ENCODE measurements around the gene BTN1A1.
A peak's percentile ranks its signal among the peaks of the same experiment; 100 is the strongest.

BTN1A1 gene

GRCh38 chr6:26532699-26533531 lies 32.8 kb downstream of the BTN1A1 start:
- Histone ChIP-seq H3K4me1 (ENCODE audit: insufficient read depth, low read length) (peaks cover 10% of the 10 kb centered on the region), H3K4me3 (ENCODE audit: low read length) (peak overlapping the region; percentile 89), H3K27ac (ENCODE audit: low read length) (peak overlapping the region; percentile 68), H3K27me3 (ENCODE audit: insufficient read depth, low read length) (no peaks in the 10 kb centered on the region), H3K9ac (ENCODE audit: low read depth, low read length) (peak overlapping the region; percentile 86), H3K36me3 (ENCODE audit: insufficient read depth, low read depth, low read length) (no peaks in the 10 kb centered on the region), H3K9me3 (ENCODE audit: insufficient read depth, low read depth, low read length) (no peaks in the 10 kb centered on the region)

- Histone ChIP-seq H3K27me3 (ENCODE audit: insufficient read depth, low read length) (no peaks in the 10 kb centered on the region), H3K27ac (ENCODE audit: low read length) (peak overlapping the region; percentile 68), H3K9me3 (ENCODE audit: insufficient read depth, low read depth, low read length) (no peaks in the 10 kb centered on the region), H3K4me3 (ENCODE audit: low read length) (peak overlapping the region; percentile 89), H3K9ac (ENCODE audit: low read depth, low read length) (peak overlapping the region; percentile 86; the same call in 1 of the 2 replicates), H3K4me1 (ENCODE audit: insufficient read depth, low read length) (peaks cover 4% of the 10 kb centered on the region; the same call in 1 of the 2 replicates), H3K36me3 (ENCODE audit: insufficient read depth, low read depth, low read length) (no peaks in the 10 kb centered on the region)
These were observed 33.4 kb downstream of the BTN1A1 start for GRCh38 chr6:26533532-26533931.

- H3K9ac ChIP-seq (ENCODE audit: low read depth, low read length), result no peak overlapping the region
These were observed 34.8 kb downstream of the BTN1A1 start for GRCh38 chr6:26534681-26535465.

GRCh38 chr6:26536571-26537159 lies 36.6 kb downstream of the BTN1A1 start:
- H3K4me3 ChIP-seq (ENCODE audit: low read length), result peak overlapping the region; percentile 95
- peak overlapping the region; percentile 90; the same call in 1 of the 2 replicates for H3K9ac ChIP-seq (ENCODE audit: low read depth, low read length)
- H3K27me3 ChIP-seq (ENCODE audit: insufficient read depth, low read length), result no peaks in the 10 kb centered on the region
- H3K4me1 ChIP-seq (ENCODE audit: insufficient read depth, low read length), result peaks cover 5% of the 10 kb centered on the region; the same call in 1 of the 2 replicates
- no peaks in the 10 kb centered on the region for H3K36me3 ChIP-seq (ENCODE audit: insufficient read depth, low read depth, low read length)
- H3K27ac ChIP-seq (ENCODE audit: low read length), result peak overlapping the region; percentile 30
- H3K9me3 ChIP-seq (ENCODE audit: insufficient read depth, low read depth, low read length), result no peaks in the 10 kb centered on the region

More at GRCh38 chr6:26534681-26535465, 34.8 kb downstream of the BTN1A1 start:
- Histone ChIP-seq H3K4me3 (ENCODE audit: low read length) (no peak overlapping the region), H3K27me3 (ENCODE audit: insufficient read depth, low read length) (no peaks in the 10 kb centered on the region), H3K9me3 (ENCODE audit: insufficient read depth, low read depth, low read length) (no peaks in the 10 kb centered on the region), H3K27ac (ENCODE audit: low read length) (no peak overlapping the region), H3K4me1 (ENCODE audit: insufficient read depth, low read length) (peaks cover 4% of the 10 kb centered on the region; the same call in 1 of the 2 replicates), H3K36me3 (ENCODE audit: insufficient read depth, low read depth, low read length) (no peaks in the 10 kb centered on the region)

GRCh38 chr6:26537160-26537845 lies 37.2 kb downstream of the BTN1A1 start:
- Histone ChIP-seq H3K9me3 (ENCODE audit: insufficient read depth, low read depth, low read length) (no peaks in the 10 kb centered on the region), H3K4me3 (ENCODE audit: low read length) (peak overlapping the region; percentile 95), H3K27ac (ENCODE audit: low read length) (peak overlapping the region; percentile 30), H3K36me3 (ENCODE audit: insufficient read depth, low read depth, low read length) (no peaks in the 10 kb centered on the region), H3K4me1 (ENCODE audit: insufficient read depth, low read length) (peaks cover 5% of the 10 kb centered on the region; the same call in 1 of the 2 replicates), H3K27me3 (ENCODE audit: insufficient read depth, low read length) (no peaks in the 10 kb centered on the region), H3K9ac (ENCODE audit: low read depth, low read length) (peak overlapping the region; percentile 90; the same call in 1 of the 2 replicates)

GRCh38 chr6:26537846-26538571 lies 37.9 kb downstream of the BTN1A1 start, which contains the start of gene HMGN4:
TSS of gene HMGN4 (plus strand) at chr6:26538366. CDS start at chr6:26545207, 6,841 bp downstream.
- H3K4me3 ChIP-seq (ENCODE audit: low read length), result peak within 1 kb of the TSS; percentile 95
- H3K4me1 ChIP-seq (ENCODE audit: insufficient read depth, low read length), result peaks cover 5% of the 10 kb centered on the region; the same call in 1 of the 2 replicates
- H3K9ac ChIP-seq (ENCODE audit: low read depth, low read length), result peak within 1 kb of the TSS; percentile 90
- H3K36me3 ChIP-seq (ENCODE audit: insufficient read depth, low read depth, low read length), result peaks cover 5% of the 10 kb centered on the region; the same call in 1 of the 2 replicates
- H3K9me3 ChIP-seq (ENCODE audit: insufficient read depth, low read depth, low read length), result no peaks in the 10 kb centered on the region
- no peaks in the 10 kb centered on the region for H3K27me3 ChIP-seq (ENCODE audit: insufficient read depth, low read length)
- H3K27ac ChIP-seq (ENCODE audit: low read length), result peak within 1 kb of the TSS; percentile 30

- Histone ChIP-seq H3K27ac (ENCODE audit: low read length) (peak overlapping the region; percentile 11), H3K27me3 (ENCODE audit: insufficient read depth, low read length) (no peaks in the 10 kb centered on the region), H3K4me3 (ENCODE audit: low read length) (peak overlapping the region; percentile 95), H3K9ac (ENCODE audit: low read depth, low read length) (peak overlapping the region; percentile 90), H3K4me1 (ENCODE audit: insufficient read depth, low read length) (peaks cover 5% of the 10 kb centered on the region; the same call in 1 of the 2 replicates), H3K9me3 (ENCODE audit: insufficient read depth, low read depth, low read length) (no peaks in the 10 kb centered on the region), H3K36me3 (ENCODE audit: insufficient read depth, low read depth, low read length) (peaks cover 6% of the 10 kb centered on the region; the same call in 1 of the 2 replicates)
These were observed 38.4 kb downstream of the BTN1A1 start for GRCh38 chr6:26538572-26538902.

- Histone ChIP-seq H3K27me3 (ENCODE audit: insufficient read depth, low read length) (no peaks in the 10 kb centered on the region), H3K9me3 (ENCODE audit: insufficient read depth, low read depth, low read length) (no peaks in the 10 kb centered on the region), H3K4me1 (ENCODE audit: insufficient read depth, low read length) (peaks cover 5% of the 10 kb centered on the region; the same call in 1 of the 2 replicates), H3K36me3 (ENCODE audit: insufficient read depth, low read depth, low read length) (peaks cover 8% of the 10 kb centered on the region; the same call in 1 of the 2 replicates), H3K9ac (ENCODE audit: low read depth, low read length) (peak overlapping the region; percentile 90; the same call in 1 of the 2 replicates), H3K4me3 (ENCODE audit: low read length) (peak overlapping the region; percentile 95), H3K27ac (ENCODE audit: low read length) (no peak overlapping the region)
These were observed 39.0 kb downstream of the BTN1A1 start for GRCh38 chr6:26539071-26539615.

- Histone ChIP-seq H3K4me1 (ENCODE audit: insufficient read depth, low read length) (peaks cover 5% of the 10 kb centered on the region; the same call in 1 of the 2 replicates), H3K4me3 (ENCODE audit: low read length) (no peak overlapping the region), H3K27me3 (ENCODE audit: insufficient read depth, low read length) (no peaks in the 10 kb centered on the region), H3K9me3 (ENCODE audit: insufficient read depth, low read depth, low read length) (no peaks in the 10 kb centered on the region), H3K36me3 (ENCODE audit: insufficient read depth, low read depth, low read length) (peaks cover 32% of the 10 kb centered on the region), H3K27ac (ENCODE audit: low read length) (no peak overlapping the region), H3K9ac (ENCODE audit: low read depth, low read length) (no peak overlapping the region)
These were observed 41.5 kb downstream of the BTN1A1 start for GRCh38 chr6:26541579-26541978.

GRCh38 chr6:26543953-26544352 lies 43.9 kb downstream of the BTN1A1 start:
- H3K9me3 ChIP-seq (ENCODE audit: insufficient read depth, low read depth, low read length), result no peaks in the 10 kb centered on the region
- H3K9ac ChIP-seq (ENCODE audit: low read depth, low read length), result no peak overlapping the region
- no peaks in the 10 kb centered on the region for H3K27me3 ChIP-seq (ENCODE audit: insufficient read depth, low read length)
- H3K4me1 ChIP-seq (ENCODE audit: insufficient read depth, low read length), result peaks cover 5% of the 10 kb centered on the region; the same call in 1 of the 2 replicates
- no peak overlapping the region for H3K27ac ChIP-seq (ENCODE audit: low read length)
- H3K4me3 ChIP-seq (ENCODE audit: low read length), result no peak overlapping the region
- peaks cover 33% of the 10 kb centered on the region for H3K36me3 ChIP-seq (ENCODE audit: insufficient read depth, low read depth, low read length)

Data from iPS-20b (cell line).